Measurements from ENCODE around the gene ZNF217. TPM values are rescaled to one million over a fixed set of nuclear protein-coding genes. Genes with fewer than 3 reads are reported as not detected.
"Not testable (repeated sequence)": the region's sequence is repeated elsewhere in the genome, so short reads cannot be mapped to it uniquely, and the experiment has no call there.

The ZNF217 gene
- total RNA-seq, 2 donors from 2014 or later: 39.9 to 48.0 TPM

DNA sequence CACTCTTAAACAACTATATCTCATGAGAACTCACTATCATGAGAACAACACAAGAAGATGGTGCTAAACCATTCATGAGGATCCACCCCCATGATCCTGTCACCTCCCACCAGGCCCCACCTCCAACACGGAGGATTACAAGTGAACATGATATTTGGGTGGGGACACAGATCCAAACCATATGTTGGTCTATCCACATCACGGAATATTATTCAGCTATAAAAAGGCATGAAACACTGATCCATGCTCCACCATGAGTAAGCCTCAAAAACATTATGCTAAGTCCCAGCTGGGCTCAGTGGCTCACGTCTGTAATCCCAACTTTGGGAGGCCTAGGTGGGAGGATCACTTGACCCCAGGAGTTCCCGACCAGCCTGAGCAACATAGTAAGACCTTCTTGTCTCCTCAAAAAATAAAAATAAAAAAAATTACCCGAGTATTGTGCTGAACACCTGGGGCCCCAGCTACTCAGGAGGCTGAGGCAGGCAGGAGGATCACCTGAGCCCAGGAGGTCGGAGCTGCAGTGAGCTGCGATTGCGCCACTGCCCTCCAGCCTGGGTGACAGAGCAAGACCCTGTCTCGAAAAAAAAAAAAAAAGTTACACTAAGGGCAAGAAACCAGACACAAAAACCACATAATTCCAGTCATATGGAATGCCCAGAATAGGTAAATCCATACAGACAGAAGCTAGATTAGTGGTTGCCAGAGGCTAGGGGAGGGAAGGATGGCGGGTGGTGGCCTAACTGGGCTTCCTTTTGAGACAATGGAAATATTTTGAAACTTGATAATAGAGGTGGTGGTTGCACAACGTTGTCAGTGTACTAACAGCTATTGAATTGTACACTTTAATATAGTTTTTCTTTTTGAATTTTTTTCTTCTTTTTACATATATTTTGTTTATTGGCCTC lies 43.1 kb downstream of the ZNF217 start:
- no peaks in the 10 kb centered on the region for H3K9me3 Mint-ChIP-seq

GRCh38 chr20:53547664-53548239 lies 45.9 kb downstream of the ZNF217 start:
- no peaks in the 10 kb centered on the region for H3K4me1 Mint-ChIP-seq (ENCODE audit: low read depth in 2 of 2)
- H3K9me3 Mint-ChIP-seq: no peaks in the 10 kb centered on the region
- no peaks in the 10 kb centered on the region for H3K36me3 Mint-ChIP-seq
- no peak overlapping the region for H3K4me3 Mint-ChIP-seq
- no peak for DNase-seq (ENCODE audit: low spot score)
- H3K27me3 Mint-ChIP-seq: no peaks in the 10 kb centered on the region
- no peak overlapping the region for H3K27ac Mint-ChIP-seq
- ATAC-seq: no peak

More for the DNA sequence above, 43.1 kb downstream of the ZNF217 start:
- no peak for DNase-seq (ENCODE audit: low spot score)
- Mint-ChIP-seq H3K36me3 (no peaks in the 10 kb centered on the region), H3K27ac (no peak overlapping the region), H3K4me3 (no peak overlapping the region), H3K27me3 (no peaks in the 10 kb centered on the region), H3K4me1 (ENCODE audit: low read depth in 2 of 2) (no peaks in the 10 kb centered on the region)
- no peak for ATAC-seq

DNA sequence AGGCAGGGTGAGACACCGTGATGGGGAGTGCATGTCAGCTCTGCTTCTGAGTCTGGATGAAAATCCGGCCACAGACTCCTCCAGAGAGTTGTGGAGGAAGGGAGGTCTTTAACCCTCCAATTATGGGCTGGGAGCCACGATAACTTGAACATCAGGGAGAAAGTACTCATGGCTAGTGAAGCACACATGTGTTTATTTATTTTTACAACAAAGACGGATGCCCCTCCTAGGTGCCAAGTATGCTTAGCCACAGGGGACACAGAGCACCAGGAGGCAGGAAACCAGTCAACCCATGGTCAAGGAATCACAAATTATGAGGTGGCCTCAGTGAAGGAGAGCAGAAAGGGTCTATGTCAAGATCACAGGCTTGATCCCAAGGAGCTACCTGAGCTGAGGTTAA lies 54.1 kb downstream of the ZNF217 start:
- Mint-ChIP-seq H3K27ac (no peak overlapping the region), H3K27me3 (no peaks in the 10 kb centered on the region), H3K36me3 (no peaks in the 10 kb centered on the region), H3K4me3 (no peak overlapping the region), H3K4me1 (ENCODE audit: low read depth in 2 of 2) (no peaks in the 10 kb centered on the region), H3K9me3 (no peaks in the 10 kb centered on the region)
- ATAC-seq (no peak), DNase-seq (ENCODE audit: low spot score) (no peak)

DNA sequence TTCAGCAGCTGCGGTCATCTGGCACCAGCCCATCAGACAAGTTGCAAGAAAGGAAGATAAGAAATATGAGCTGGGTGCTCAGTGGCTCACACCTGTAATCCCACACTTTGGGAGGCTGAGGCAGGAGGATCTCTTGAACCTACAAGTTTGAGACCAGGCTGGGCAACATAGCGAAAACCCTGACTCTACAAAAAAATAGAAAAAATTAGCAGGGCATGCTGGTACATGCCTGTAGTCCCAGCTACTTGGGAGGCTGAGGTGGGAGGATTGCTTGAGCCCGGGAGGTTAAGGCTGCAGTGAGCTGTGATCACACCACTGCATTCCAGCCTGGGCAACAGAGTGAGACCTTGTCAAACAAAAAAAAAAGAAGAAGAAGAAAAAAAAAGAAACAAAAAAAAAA lies 57.3 kb downstream of the ZNF217 start:
- H3K9me3 Mint-ChIP-seq; H3K4me1 Mint-ChIP-seq (ENCODE audit: low read depth in 2 of 2); H3K27ac Mint-ChIP-seq; H3K4me3 Mint-ChIP-seq; H3K27me3 Mint-ChIP-seq; DNase-seq (ENCODE audit: low spot score); H3K36me3 Mint-ChIP-seq; ATAC-seq: not testable (repeated sequence)

- DNase-seq (ENCODE audit: low spot score): no peak
- no peaks in the 10 kb centered on the region for H3K27me3 Mint-ChIP-seq
- H3K4me1 Mint-ChIP-seq (ENCODE audit: low read depth in 2 of 2): no peaks in the 10 kb centered on the region
- H3K9me3 Mint-ChIP-seq: no peaks in the 10 kb centered on the region
- ATAC-seq: no peak
- H3K4me3 Mint-ChIP-seq: no peak overlapping the region
- no peaks in the 10 kb centered on the region for H3K36me3 Mint-ChIP-seq
- H3K27ac Mint-ChIP-seq: no peak overlapping the region
These were observed 57.8 kb downstream of the ZNF217 start for GRCh38 chr20:53535878-53536277.

DNA sequence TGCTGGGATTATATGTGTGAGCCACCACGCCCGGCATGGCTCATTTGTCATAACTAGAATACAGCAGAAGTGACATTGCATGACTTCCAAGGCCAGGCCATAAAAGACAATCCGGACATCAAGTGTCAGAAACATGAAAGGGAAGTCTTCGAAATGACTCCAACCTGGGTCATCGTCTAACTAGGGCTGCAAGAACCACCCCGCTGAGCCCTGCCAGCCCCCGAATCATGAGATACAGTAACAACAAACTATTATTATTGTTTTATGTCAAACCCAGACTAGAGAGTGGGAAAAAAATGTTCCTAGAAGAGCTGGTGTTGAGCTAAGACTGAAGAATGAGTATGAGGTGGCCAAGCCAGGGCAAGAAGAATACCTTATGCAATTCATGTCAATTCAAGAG lies 59.6 kb downstream of the ZNF217 start:
- no peak overlapping the region for H3K27ac Mint-ChIP-seq
- H3K4me1 Mint-ChIP-seq (ENCODE audit: low read depth in 2 of 2): no peaks in the 10 kb centered on the region

GRCh38 chr20:53533500-53533899 lies 60.1 kb downstream of the ZNF217 start:
- Mint-ChIP-seq H3K4me1 (ENCODE audit: low read depth in 2 of 2) (no peaks in the 10 kb centered on the region), H3K27ac (no peak overlapping the region), H3K27me3 (no peaks in the 10 kb centered on the region)

More for the DNA sequence above, 59.6 kb downstream of the ZNF217 start:
- Mint-ChIP-seq H3K36me3 (no peaks in the 10 kb centered on the region), H3K4me3 (no peak overlapping the region), H3K27me3 (no peaks in the 10 kb centered on the region), H3K9me3 (no peaks in the 10 kb centered on the region)
- ATAC-seq (no peak), DNase-seq (ENCODE audit: low spot score) (no peak)

DNA sequence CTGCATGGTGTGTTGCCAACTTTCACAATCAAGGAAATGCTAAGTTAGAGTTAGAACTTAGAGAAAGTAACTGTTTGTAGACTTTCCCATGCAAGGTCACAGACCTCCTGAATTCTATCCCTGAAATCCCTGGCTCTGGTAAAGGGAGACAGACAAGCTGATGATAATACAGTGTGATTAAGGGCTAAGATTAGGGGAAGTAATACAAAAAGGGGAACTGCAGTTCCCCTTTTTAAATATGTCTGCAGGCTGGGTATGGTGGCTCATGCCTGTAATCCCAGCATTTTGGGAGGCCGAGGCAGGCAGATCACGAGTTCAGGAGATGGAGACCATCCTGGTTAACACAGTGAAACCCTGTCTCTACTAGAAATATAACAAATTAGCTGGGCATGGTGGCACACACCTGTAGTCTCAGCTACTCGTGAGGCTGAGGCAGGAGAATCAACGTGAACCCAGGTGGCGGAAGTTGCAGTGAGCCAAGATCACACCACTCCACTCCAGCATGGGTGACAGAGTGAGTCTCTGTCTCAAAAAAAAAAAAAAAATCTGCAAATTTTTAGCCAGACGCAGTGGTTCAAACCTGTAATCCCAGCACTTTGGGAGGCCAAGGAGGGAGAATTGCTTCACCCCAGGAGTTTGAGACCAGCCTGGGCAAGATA lies 60.9 kb downstream of the ZNF217 start:
- not testable (repeated sequence) for H3K9me3 Mint-ChIP-seq; ATAC-seq; H3K27ac Mint-ChIP-seq; H3K27me3 Mint-ChIP-seq; H3K36me3 Mint-ChIP-seq; H3K4me1 Mint-ChIP-seq (ENCODE audit: low read depth in 2 of 2); H3K4me3 Mint-ChIP-seq; DNase-seq (ENCODE audit: low spot score)

More at GRCh38 chr20:53533500-53533899, 60.1 kb downstream of the ZNF217 start:
- H3K9me3 Mint-ChIP-seq: no peaks in the 10 kb centered on the region
- H3K36me3 Mint-ChIP-seq: no peaks in the 10 kb centered on the region
- DNase-seq (ENCODE audit: low spot score) (no peak), ATAC-seq (no peak)
- no peak overlapping the region for H3K4me3 Mint-ChIP-seq

GRCh38 chr20:53530440-53530839 lies 63.2 kb downstream of the ZNF217 start:
- Mint-ChIP-seq H3K27ac (no peak overlapping the region), H3K9me3 (no peaks in the 10 kb centered on the region), H3K4me3 (no peak overlapping the region), H3K27me3 (no peaks in the 10 kb centered on the region), H3K36me3 (no peaks in the 10 kb centered on the region), H3K4me1 (ENCODE audit: low read depth in 2 of 2) (no peaks in the 10 kb centered on the region)
- DNase-seq (ENCODE audit: low spot score) (no peak), ATAC-seq (no peak)

DNA sequence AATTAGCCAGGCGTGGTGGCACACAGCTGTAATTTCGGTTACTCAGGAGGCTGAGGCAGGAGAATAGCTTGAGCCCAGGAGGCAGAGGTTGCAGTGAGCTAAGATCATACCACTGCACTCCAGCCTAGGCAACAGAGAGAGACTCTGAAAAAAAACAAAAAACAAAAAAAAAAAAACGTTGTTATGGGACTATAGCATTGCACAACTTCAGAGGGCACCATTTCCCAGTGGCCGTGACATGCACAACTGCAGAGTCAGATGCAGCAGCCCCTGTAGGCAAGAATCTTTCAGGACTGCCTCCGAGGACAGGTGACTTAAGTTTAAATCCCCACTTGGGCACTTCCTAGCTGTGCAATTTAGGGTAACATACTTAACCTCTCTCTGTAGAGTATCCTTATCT lies 64.0 kb downstream of the ZNF217 start:
- no peaks in the 10 kb centered on the region for H3K36me3 Mint-ChIP-seq
- no peaks in the 10 kb centered on the region for H3K27me3 Mint-ChIP-seq
- H3K4me3 Mint-ChIP-seq: no peak overlapping the region
- no peaks in the 10 kb centered on the region for H3K9me3 Mint-ChIP-seq
- H3K4me1 Mint-ChIP-seq (ENCODE audit: low read depth in 2 of 2): no peaks in the 10 kb centered on the region
- no peak for DNase-seq (ENCODE audit: low spot score)
- ATAC-seq: no peak
- no peak overlapping the region for H3K27ac Mint-ChIP-seq

GRCh38 chr20:53527196-53527595 lies 66.4 kb downstream of the ZNF217 start:
- Mint-ChIP-seq H3K36me3 (no peaks in the 10 kb centered on the region), H3K4me1 (ENCODE audit: low read depth in 2 of 2) (no peaks in the 10 kb centered on the region), H3K9me3 (no peaks in the 10 kb centered on the region), H3K27ac (no peak overlapping the region), H3K4me3 (no peak overlapping the region), H3K27me3 (no peaks in the 10 kb centered on the region)
- ATAC-seq: no peak
- DNase-seq (ENCODE audit: low spot score): no peak

DNA sequence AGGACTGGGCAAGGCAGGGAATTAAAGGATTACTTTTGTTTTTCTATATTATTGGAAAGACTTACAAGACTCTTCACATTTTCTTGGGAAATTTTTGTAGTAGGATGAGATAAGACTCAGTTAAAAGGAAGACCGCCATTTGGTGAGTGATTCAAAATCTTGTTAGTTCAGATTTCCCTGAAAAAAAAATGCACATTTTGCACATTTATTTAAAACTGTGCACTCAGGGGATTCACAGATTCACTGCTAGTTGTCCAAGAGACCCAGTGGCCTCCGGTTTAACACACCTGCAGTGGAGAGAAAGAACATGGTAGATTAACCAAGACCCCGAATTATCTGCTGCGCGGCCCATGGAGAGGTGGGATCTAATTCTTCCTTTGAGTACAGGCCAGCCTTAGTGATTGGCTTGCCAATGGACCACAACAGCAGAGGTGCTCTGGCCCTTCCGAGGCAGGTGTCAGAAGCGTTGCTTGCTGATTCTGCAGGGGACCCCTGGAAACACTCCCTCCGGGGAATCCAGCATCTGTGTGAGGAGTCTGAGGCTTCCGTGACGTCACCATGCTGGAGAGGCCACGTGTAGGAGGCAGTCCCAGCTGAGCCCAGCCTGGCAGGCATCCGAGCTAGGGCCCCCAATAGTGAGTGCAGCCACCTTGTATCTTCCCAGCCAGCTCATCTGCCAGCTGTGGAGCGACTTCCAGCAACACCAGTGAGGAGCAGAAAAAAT lies 68.9 kb downstream of the ZNF217 start:
- no peak for ATAC-seq
- Mint-ChIP-seq H3K4me1 (ENCODE audit: low read depth in 2 of 2) (no peaks in the 10 kb centered on the region), H3K36me3 (no peaks in the 10 kb centered on the region), H3K27ac (no peak overlapping the region), H3K27me3 (peaks cover 0 to 1% of the 10 kb centered on the region in 2 donors), H3K4me3 (no peak overlapping the region), H3K9me3 (no peaks in the 10 kb centered on the region)
- no peak for DNase-seq (ENCODE audit: low spot score)

DNA sequence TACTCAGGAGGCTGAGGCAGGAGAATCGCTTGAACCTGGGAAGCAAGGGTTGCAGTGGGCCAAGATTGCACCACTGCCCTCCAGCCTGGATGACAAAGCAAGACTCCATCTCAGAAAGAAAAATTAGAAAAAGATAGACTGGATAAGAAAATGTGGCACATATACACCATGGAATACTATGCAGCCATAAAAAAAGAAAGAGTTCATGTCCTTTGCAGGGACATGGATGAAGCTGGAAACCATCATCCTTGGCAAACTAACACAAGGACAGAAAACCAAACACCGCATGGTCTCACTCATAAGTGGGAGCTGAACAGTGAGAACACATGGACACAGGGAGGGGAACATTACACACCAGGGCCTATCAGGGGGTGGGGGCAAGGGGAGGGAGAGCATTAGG lies 70.0 kb downstream of the ZNF217 start:
- not testable (repeated sequence) for H3K36me3 Mint-ChIP-seq; ATAC-seq; H3K4me1 Mint-ChIP-seq (ENCODE audit: low read depth in 2 of 2); DNase-seq (ENCODE audit: low spot score); H3K4me3 Mint-ChIP-seq; H3K27me3 Mint-ChIP-seq; H3K9me3 Mint-ChIP-seq; H3K27ac Mint-ChIP-seq

- Mint-ChIP-seq H3K4me3 (no peak overlapping the region), H3K9me3 (no peaks in the 10 kb centered on the region), H3K36me3 (no peaks in the 10 kb centered on the region), H3K4me1 (ENCODE audit: low read depth in 2 of 2) (no peaks in the 10 kb centered on the region), H3K27ac (no peak overlapping the region), H3K27me3 (peaks cover 2 to 9% of the 10 kb centered on the region in 2 donors)
- ATAC-seq (no peak), DNase-seq (ENCODE audit: low spot score) (no peak)
These were observed 70.9 kb downstream of the ZNF217 start for GRCh38 chr20:53522696-53523095.

Data from natural killer cell treated with Interleukin-12 subunit alpha and Interleukin-12 subunit beta and Interleukin-15 and Interleukin-18, amount 100 ng/mL, for 72 hours (primary cell).